K562 (cell line): Measurements from ENCODE around the gene PRSS21. TPM values are rescaled to one million over a fixed set of nuclear protein-coding genes. Genes with fewer than 3 reads are reported as not detected.
A peak's percentile ranks its signal among the peaks of the same experiment; 100 is the strongest.

Experiments used
- CEBPG ChIP-seq, 3 experiments: fragments of 200-800 bp in 1 of 3; sonication (Bioruptor generic) in 1 of 3; sonication (generic) in 1 of 3; formaldehyde crosslinking in 1 of 3; IDR thresholded peaks in 2 of 3; conservative IDR thresholded peaks in 1 of 3; 2 replicates each; pipeline versions ENCODE4 v1.6.1 to v1.8.0; 2016 to 2022; ENCODE audit warnings: missing compliant biosample characterization in 2 of 3, missing genetic modification characterization in 2 of 3, mild to moderate bottlenecking in 1 of 3, missing genetic modification reagents in 1 of 3
- CHD4 ChIP-seq: fragments of 200-600 bp; sonication (generic); IDR thresholded peaks from 3 replicates; pipeline ENCODE4 v1.6.1; 2012; ENCODE audit warnings: low read depth, mild to moderate bottlenecking, mixed read lengths, low read length, inconsistent platforms; ENCODE audit not compliant: insufficient read depth, insufficient replicate concordance, poor library complexity, severe bottlenecking
- FOXP1 ChIP-seq: sonication (generic); formaldehyde crosslinking; IDR thresholded peaks from 2 replicates; pipeline ENCODE4 v1.8.0; 2022; ENCODE audit warnings: mild to moderate bottlenecking, missing genetic modification reagents
- GATAD2B ChIP-seq: fragments of 450-650 bp; IDR thresholded peaks from 2 replicates; pipeline ENCODE4 v1.6.1; 2017; ENCODE audit warnings: mild to moderate bottlenecking, borderline replicate concordance
- KLF10 ChIP-seq: fragments of 250-450 bp; sonication (Bioruptor Pico); IDR thresholded peaks from 2 replicates; pipeline ENCODE4 v1.6.1; 2021; ENCODE audit warnings: matching md5 sums
- NFE2L1 ChIP-seq: fragments of 450-650 bp; IDR thresholded peaks from 2 replicates; pipeline ENCODE4 v1.6.1; 2016; ENCODE audit warnings: missing genetic modification characterization, low read depth, mild to moderate bottlenecking, missing compliant biosample characterization, moderate library complexity, borderline replicate concordance
- PHF20 ChIP-seq: fragments of 450-650 bp; IDR thresholded peaks from 2 replicates; pipeline ENCODE4 v1.6.1; 2018; ENCODE audit not compliant: partially characterized antibody
- POLR3A ChIP-seq: IDR thresholded peaks from 2 replicates; pipeline ENCODE4 v1.6.1; 2011; ENCODE audit warnings: borderline replicate concordance, mild to moderate bottlenecking, moderate library complexity; ENCODE audit not compliant: insufficient read length, insufficient read depth; ENCODE audit errors: extremely low read depth
- RFX1 ChIP-seq: fragments of 450-650 bp; IDR thresholded peaks from 2 replicates; pipeline ENCODE4 v1.6.1; 2016; ENCODE audit warnings: mild to moderate bottlenecking, moderate library complexity
- RFX5 ChIP-seq: IDR thresholded peaks from 2 replicates; pipeline ENCODE4 v1.6.1; 2011; ENCODE audit warnings: low read depth, mild to moderate bottlenecking, improper control_type of control experiment, low read length
- YY1 ChIP-seq, 3 experiments: IDR thresholded peaks; 2 replicates each; pipeline ENCODE4 v1.6.1; 2011; ENCODE audit warnings: low read length in 2 of 3, mild to moderate bottlenecking in 2 of 3, moderate library complexity in 2 of 3, borderline replicate concordance in 1 of 3, control low read depth in 1 of 3, low read depth in 1 of 3; ENCODE audit not compliant: insufficient read depth in 3 of 3, insufficient replicate concordance in 2 of 3, control insufficient read depth in 1 of 3, insufficient read length in 1 of 3; ENCODE audit errors: extremely low read depth in 1 of 3
- ZNF316 ChIP-seq: fragments of 450-650 bp; IDR thresholded peaks from 2 replicates; pipeline ENCODE4 v1.6.1; 2016
- ZNF668 ChIP-seq: fragments of 250-450 bp; sonication (Bioruptor Pico); IDR thresholded peaks from 2 replicates; pipeline ENCODE4 v1.8.0; 2022; ENCODE audit warnings: mild to moderate bottlenecking, inconsistent platforms
- ZNF699 ChIP-seq: fragments of 250-450 bp; sonication (Bioruptor Pico); IDR thresholded peaks from 2 replicates; pipeline ENCODE4 v1.8.0; 2021; ENCODE audit warnings: mild to moderate bottlenecking, moderate library complexity; ENCODE audit not compliant: insufficient replicate concordance
- ZNF77 ChIP-seq: fragments of 250-450 bp; sonication (Bioruptor Pico); IDR thresholded peaks from 2 replicates; pipeline ENCODE4 v1.5.0; 2020
- ZNF778 ChIP-seq: fragments of 450-650 bp; formaldehyde crosslinking; IDR thresholded peaks from 2 replicates; pipeline ENCODE4 v1.4.0; 2020; ENCODE audit warnings: mild to moderate bottlenecking, moderate library complexity
- polyA plus RNA-seq, 8 experiments: library from polyadenylated mRNA; depleted of rRNA in 4 of 8; stranded (reverse) in 5 of 8; unstranded in 3 of 8; fragments of >200 nt; fragmentation: Nextera tagmentation in 2 of 8; fragmentation: Illumina TruSeq in 1 of 8; extraction: Ambion mirVana in 2 of 8; extraction: Trizol in 1 of 8; gene quantifications; 2 replicates each; pipeline versions ENCODE4 v1.2.1 to v1.2.3, GENCODE V29; 2011 to 2014; ENCODE audit warnings: inconsistent platforms in 1 of 8, missing spikeins in 1 of 8
- total RNA-seq, 7 experiments: library from RNA; depleted of rRNA in 6 of 7; stranded (reverse); fragments of >200 nt in 6 of 7; fragmentation: Illumina TruSeq in 2 of 7; extraction: Trizol in 2 of 7; gene quantifications; 2 replicates each; pipeline versions ENCODE4 v1.2.1 to v1.2.3, GENCODE V29; 2011 to 2021; ENCODE audit warnings: low replicate concordance in 1 of 7
- TF ChIP-seq, protein P1 (sequence below): sonication (generic); formaldehyde crosslinking; IDR thresholded peaks from 2 replicates; pipeline ENCODE4 v1.8.0; 2023; ENCODE audit warnings: mild to moderate bottlenecking, missing genetic modification reagents
- TF ChIP-seq, protein P2 (sequence below): IDR thresholded peaks from 3 replicates; pipeline ENCODE4 v1.6.1; 2011; ENCODE audit warnings: borderline replicate concordance, mild to moderate bottlenecking, moderate library complexity; ENCODE audit not compliant: insufficient read length; ENCODE audit errors: extremely low read depth
- TF ChIP-seq, protein P3 (sequence below): sonication (generic); formaldehyde crosslinking; IDR thresholded peaks from 2 replicates; pipeline ENCODE4 v1.9.0; 2022; ENCODE audit warnings: mild to moderate bottlenecking, missing genetic modification reagents

Gene PRSS21
- total and polyA plus RNA-seq, 9 of the 15 experiments (the other 6 are each of a cell fraction or from before 2014, with no cell fraction given) = 12.1 to 121 (median 61.3) TPM

DNA sequence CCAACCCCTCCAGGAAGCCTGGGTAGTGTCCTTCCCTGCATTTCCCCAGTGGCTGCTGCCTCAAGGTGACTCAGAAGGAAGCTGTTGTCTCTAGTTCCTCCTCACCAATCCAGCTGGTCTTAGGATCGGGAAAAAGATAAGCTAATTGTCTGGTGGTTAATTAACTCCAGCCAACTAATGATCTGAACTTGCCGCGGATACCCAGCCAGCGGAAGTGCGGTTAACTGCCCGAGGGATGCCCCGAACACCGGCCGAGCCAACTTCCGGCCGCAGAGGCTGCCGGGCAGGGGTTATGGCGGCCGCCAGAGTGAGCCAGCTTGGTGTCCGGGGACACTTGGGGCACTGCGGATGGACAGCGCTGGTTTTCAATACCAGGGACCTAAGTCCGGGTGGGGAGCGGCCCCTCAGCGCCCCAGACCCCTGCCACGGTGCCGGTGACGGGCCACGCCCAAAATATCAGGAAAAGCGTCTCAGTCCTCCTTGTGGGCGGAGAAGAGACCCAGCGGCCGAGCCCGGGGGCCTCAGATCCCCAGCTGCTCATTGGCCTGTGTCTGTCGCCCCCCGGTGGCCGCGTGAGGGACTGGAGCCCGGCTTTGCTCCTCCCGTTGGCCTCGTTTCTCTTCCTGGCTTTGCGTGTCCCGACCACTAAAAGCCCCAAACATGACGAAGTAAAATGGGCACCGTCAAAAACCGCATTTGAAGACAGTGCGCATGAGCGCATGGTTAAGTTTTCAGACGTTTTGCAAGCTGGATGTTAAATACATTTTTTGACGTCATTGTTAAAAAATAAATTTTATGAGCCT lies 51.2 kb downstream of the PRSS21 start (continued):
- TF ChIP-seq KLF10 (CRISPR knock-in tag) = no peak
- TF ChIP-seq, protein P1, sequence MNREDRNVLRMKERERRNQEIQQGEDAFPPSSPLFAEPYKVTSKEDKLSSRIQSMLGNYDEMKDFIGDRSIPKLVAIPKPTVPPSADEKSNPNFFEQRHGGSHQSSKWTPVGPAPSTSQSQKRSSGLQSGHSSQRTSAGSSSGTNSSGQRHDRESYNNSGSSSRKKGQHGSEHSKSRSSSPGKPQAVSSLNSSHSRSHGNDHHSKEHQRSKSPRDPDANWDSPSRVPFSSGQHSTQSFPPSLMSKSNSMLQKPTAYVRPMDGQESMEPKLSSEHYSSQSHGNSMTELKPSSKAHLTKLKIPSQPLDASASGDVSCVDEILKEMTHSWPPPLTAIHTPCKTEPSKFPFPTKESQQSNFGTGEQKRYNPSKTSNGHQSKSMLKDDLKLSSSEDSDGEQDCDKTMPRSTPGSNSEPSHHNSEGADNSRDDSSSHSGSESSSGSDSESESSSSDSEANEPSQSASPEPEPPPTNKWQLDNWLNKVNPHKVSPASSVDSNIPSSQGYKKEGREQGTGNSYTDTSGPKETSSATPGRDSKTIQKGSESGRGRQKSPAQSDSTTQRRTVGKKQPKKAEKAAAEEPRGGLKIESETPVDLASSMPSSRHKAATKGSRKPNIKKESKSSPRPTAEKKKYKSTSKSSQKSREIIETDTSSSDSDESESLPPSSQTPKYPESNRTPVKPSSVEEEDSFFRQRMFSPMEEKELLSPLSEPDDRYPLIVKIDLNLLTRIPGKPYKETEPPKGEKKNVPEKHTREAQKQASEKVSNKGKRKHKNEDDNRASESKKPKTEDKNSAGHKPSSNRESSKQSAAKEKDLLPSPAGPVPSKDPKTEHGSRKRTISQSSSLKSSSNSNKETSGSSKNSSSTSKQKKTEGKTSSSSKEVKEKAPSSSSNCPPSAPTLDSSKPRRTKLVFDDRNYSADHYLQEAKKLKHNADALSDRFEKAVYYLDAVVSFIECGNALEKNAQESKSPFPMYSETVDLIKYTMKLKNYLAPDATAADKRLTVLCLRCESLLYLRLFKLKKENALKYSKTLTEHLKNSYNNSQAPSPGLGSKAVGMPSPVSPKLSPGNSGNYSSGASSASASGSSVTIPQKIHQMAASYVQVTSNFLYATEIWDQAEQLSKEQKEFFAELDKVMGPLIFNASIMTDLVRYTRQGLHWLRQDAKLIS (CRISPR knock-in tag) = peak; percentile 82; the same call in 1 of the 2 replicates
- TF ChIP-seq ZNF77 (CRISPR knock-in tag) = no peak
- peak; percentile 31; the same call in 1 of the 2 replicates for TF ChIP-seq ZNF316
- TF ChIP-seq ZNF699 (CRISPR knock-in tag) = no peak
- peak; percentile 23; the same call in 1 of the 2 replicates for TF ChIP-seq GATAD2B
- no peak for TF ChIP-seq CHD4
- TF ChIP-seq YY1 (IDR thresholded peaks at IDR 0.05; ENCODE audit: borderline replicate concordance in 1 of 3, control insufficient read depth in 1 of 3, extremely low read depth in 1 of 3, insufficient read depth in 3 of 3, insufficient read length in 1 of 3, insufficient replicate concordance in 2 of 3, low read depth in 1 of 3, low read length in 2 of 3) = peak; percentile 74 to 95 (median 91)
- TF ChIP-seq FOXP1 (CRISPR knock-in tag) = no peak
- TF ChIP-seq ZNF778 (CRISPR knock-in tag) = no peak
- no peak for TF ChIP-seq RFX1
- TF ChIP-seq ZNF668 (CRISPR knock-in tag) = no peak
- no peak for TF ChIP-seq CEBPG (CRISPR knock-in tag; IDR thresholded peaks at IDR 0.05)
- TF ChIP-seq CEBPG (tag; conservative IDR thresholded peaks at IDR 0.05 in 1 of 2, IDR thresholded peaks at IDR 0.05 in 1 of 2) = no peak
- TF ChIP-seq PHF20 = peak; percentile 88
- TF ChIP-seq, protein P2, sequence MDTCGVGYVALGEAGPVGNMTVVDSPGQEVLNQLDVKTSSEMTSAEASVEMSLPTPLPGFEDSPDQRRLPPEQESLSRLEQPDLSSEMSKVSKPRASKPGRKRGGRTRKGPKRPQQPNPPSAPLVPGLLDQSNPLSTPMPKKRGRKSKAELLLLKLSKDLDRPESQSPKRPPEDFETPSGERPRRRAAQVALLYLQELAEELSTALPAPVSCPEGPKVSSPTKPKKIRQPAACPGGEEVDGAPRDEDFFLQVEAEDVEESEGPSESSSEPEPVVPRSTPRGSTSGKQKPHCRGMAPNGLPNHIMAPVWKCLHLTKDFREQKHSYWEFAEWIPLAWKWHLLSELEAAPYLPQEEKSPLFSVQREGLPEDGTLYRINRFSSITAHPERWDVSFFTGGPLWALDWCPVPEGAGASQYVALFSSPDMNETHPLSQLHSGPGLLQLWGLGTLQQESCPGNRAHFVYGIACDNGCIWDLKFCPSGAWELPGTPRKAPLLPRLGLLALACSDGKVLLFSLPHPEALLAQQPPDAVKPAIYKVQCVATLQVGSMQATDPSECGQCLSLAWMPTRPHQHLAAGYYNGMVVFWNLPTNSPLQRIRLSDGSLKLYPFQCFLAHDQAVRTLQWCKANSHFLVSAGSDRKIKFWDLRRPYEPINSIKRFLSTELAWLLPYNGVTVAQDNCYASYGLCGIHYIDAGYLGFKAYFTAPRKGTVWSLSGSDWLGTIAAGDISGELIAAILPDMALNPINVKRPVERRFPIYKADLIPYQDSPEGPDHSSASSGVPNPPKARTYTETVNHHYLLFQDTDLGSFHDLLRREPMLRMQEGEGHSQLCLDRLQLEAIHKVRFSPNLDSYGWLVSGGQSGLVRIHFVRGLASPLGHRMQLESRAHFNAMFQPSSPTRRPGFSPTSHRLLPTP = peak; percentile 3
- no peak for TF ChIP-seq NFE2L1 (tag)
- no peak for TF ChIP-seq RFX5
- no peak for TF ChIP-seq POLR3A
- TF ChIP-seq, protein P3, sequence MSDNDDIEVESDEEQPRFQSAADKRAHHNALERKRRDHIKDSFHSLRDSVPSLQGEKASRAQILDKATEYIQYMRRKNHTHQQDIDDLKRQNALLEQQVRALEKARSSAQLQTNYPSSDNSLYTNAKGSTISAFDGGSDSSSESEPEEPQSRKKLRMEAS (CRISPR knock-in tag) = peak; percentile 72; the same call in 1 of the 2 replicates
